NOMO-1 treated with DMSO at 0.1 percent for 48 hours (cell line): ENCODE results near the gene KPNA4.
"Not testable (repeated sequence)": the region's sequence is repeated elsewhere in the genome, so short reads cannot be mapped to it uniquely, and the experiment has no call there.

Experiments used
- DNase-seq: peaks from one replicate; lab custom pipeline; 2025; ENCODE audit not compliant: unreplicated experiment; lab: John Stamatoyannopoulos, UW

Gene KPNA4

GRCh38 chr3:160565442-160566403 is at the start of gene KPNA4:
KPNA4 (minus strand) TSS chr3:160565571; CDS start chr3:160565282, 289 bp downstream.
- DNase-seq, result peak; percentile 100

- peak; percentile 34 for DNase-seq
Measured at GRCh38 chr3:160613661-160614060, 48.3 kb upstream of the KPNA4 start.

- no peak for DNase-seq
Measured at GRCh38 chr3:160612386-160613075, 47.2 kb upstream of the KPNA4 start.

GRCh38 chr3:160611141-160611540 is 45.8 kb upstream of the KPNA4 start:
- DNase-seq, result no peak

- no peak for DNase-seq
Measured at GRCh38 chr3:160608870-160609269, 43.5 kb upstream of the KPNA4 start.

- DNase-seq, result no peak
Measured at GRCh38 chr3:160607826-160608225, 42.5 kb upstream of the KPNA4 start.

- DNase-seq, result no peak
Measured at GRCh38 chr3:160605315-160605714, 39.9 kb upstream of the KPNA4 start.

GRCh38 chr3:160603845-160604244 is 38.5 kb upstream of the KPNA4 start:
- not testable (repeated sequence) for DNase-seq

- no peak for DNase-seq
Measured at GRCh38 chr3:160602259-160602658, 36.9 kb upstream of the KPNA4 start.

GRCh38 chr3:160601288-160601687 is 35.9 kb upstream of the KPNA4 start:
- DNase-seq, result no peak

- no peak for DNase-seq
Measured at GRCh38 chr3:160598865-160599264, 33.5 kb upstream of the KPNA4 start.

GRCh38 chr3:160588023-160588422 is 22.7 kb upstream of the KPNA4 start:
- DNase-seq, result no peak

- no peak for DNase-seq
Measured at GRCh38 chr3:160587105-160587504, 21.7 kb upstream of the KPNA4 start.

GRCh38 chr3:160586679-160587078 is 21.3 kb upstream of the KPNA4 start:
- DNase-seq, result no peak

- no peak for DNase-seq
Measured at GRCh38 chr3:160583451-160583850, 18.1 kb upstream of the KPNA4 start.

GRCh38 chr3:160580938-160581337 is 15.6 kb upstream of the KPNA4 start:
- no peak for DNase-seq

- no peak for DNase-seq
Measured at GRCh38 chr3:160577556-160578195, 12.3 kb upstream of the KPNA4 start.

- DNase-seq, result no peak
Measured at GRCh38 chr3:160577093-160577492, 11.7 kb upstream of the KPNA4 start.

GRCh38 chr3:160576621-160577020 is 11.2 kb upstream of the KPNA4 start:
- DNase-seq, result no peak

- no peak for DNase-seq
Measured at GRCh38 chr3:160575589-160575988, 10.2 kb upstream of the KPNA4 start.

- DNase-seq, result no peak
Measured at GRCh38 chr3:160574636-160575035, 9.3 kb upstream of the KPNA4 start.
